GM20431 (cell line): ENCODE results near the gene ATG4B.

Experiments
- in situ Hi-C: fragments of 300-500 bp; cut with MseI, MboI; formaldehyde crosslinking; loops from one replicate; pipeline ENCODE4 v1.15.0; 2020; ENCODE audit warnings: low sequenced_read_pairs; ENCODE audit not compliant: unreplicated experiment

Gene ATG4B

DNA sequence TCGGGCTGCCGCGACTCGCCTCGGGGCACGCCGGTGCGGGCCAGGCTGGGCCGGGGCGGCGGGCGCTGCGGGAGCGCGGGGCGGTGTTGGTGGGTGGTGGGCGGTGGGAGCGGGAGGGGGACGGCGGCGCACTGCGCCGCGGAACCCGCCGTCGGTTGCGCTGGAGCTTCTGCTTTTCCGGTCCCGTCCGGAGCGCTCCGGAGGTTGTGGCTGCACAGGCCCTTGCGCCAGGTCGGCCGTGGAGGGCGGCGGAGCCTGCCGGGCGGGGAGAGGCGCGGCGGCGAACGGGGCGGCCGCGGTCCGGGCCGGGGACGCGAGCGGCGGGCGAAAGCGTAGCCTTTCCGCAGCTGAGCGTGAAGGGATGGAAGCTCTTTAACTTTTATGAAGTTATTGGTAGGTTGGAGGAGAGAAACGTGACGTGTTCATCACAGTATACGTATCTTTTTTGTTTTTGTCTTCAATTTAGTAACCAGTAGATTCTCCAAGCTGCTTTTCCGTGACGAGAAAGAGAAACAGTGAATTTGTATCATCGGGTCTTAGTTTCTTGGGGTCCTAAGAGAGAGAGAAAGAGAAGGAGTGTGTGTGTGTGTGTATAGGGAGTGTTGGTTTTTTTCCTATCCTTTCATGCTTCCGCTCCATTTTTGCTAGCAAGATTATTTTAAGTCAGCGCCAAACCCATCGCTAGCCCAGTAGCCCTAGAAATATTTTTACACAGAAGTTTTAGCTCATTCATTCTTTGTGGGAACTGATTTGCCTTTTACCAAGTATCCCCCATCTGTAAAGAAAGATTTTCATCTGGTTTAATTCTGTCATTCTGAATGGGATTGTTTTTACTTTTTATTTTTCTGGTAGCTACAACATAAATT lies 535 bp downstream of the ATG4B start:
- in situ Hi-C loops = no loop called here

DNA sequence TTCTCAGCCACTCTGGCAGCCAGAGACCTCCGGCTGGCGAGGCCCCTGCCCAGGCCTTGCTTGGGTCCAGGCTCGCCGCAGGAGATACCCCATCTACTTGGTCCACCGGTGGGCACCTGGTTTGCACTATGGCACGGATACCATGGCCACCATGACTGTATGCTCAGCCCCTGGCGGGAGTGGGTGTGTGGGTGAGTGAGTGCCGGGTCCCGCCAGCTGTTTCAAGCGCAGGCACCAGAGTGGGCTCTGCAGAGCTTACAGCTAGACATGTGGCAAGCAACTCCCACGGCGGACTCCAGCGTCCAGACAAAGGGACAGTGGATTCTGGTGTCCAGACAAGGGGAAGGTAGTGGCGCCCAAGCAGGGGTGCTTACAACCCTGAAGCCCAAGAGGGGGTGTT lies 1.4 kb downstream of the ATG4B start:
- in situ Hi-C loops = no loop called here

DNA sequence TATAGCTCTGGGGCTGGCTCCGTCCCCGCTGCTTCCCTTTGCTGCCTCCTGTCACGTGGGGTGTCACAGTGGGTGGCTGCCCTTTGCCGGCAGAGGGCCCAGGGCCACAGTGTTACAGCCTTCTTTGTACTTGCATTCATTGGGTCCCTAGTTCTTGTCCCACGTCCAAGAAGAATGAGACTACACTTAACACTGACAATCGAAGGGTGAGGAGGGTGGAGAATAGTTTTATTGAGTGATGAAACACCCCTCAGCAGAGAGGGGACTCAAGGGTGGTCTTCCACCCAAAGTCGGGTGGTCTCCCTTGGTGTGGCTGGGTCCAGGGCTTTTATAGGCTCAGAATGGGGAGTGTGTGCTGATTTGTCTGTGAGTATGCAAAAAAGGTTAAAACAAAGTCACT lies 1.9 kb downstream of the ATG4B start:
- in situ Hi-C loops = no loop called here

DNA sequence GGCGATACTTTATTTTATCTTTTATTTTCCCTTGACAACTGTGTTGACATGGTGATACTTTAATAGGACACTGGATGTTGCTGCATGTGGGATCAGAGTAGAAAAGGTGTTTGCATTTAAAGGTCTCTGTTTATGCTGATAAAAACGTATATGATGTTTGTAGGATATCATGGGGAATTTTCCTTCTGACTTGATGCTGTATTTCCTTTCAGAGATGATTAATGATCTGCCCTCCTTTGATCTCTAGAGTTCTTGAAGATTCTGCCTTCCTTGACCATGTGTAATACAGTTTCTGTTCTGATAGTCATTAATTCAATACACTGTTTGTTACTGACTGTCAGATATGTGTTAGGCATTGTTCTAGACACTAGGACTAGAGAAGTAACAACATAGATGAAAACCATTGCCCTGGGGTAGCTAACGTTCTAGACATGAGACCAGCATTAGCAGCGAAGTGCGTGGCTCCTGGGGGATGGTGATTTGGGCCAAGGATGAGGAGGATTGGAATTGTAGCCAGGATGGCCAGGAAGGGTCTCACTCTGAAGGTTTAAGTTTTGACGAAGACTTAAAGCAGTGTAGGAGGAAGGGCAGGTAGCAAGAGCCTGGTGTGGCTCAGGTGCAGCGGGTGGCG lies 2.8 kb downstream of the ATG4B start:
- in situ Hi-C loops = no loop called here

DNA sequence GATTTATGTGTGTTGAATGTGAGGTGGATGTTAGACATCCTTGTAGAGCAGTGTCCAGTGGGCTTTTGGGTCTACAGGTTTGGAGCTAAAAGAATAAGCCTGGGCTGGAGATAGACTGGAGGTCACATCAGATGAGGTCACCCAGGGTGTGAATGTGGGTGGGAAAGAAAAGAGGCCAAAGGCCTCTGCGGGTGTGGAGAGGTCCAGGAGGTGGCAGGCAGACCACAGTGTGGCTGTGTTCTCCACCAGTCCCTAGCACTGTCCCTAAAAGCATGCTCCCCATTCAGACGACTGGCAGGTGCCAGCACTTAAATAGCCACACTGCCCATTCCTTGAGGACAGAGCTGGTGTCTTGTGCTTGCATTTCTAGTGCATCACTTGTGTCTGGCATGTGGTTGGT lies 4.1 kb downstream of the ATG4B start:
- in situ Hi-C loops = no loop called here

DNA sequence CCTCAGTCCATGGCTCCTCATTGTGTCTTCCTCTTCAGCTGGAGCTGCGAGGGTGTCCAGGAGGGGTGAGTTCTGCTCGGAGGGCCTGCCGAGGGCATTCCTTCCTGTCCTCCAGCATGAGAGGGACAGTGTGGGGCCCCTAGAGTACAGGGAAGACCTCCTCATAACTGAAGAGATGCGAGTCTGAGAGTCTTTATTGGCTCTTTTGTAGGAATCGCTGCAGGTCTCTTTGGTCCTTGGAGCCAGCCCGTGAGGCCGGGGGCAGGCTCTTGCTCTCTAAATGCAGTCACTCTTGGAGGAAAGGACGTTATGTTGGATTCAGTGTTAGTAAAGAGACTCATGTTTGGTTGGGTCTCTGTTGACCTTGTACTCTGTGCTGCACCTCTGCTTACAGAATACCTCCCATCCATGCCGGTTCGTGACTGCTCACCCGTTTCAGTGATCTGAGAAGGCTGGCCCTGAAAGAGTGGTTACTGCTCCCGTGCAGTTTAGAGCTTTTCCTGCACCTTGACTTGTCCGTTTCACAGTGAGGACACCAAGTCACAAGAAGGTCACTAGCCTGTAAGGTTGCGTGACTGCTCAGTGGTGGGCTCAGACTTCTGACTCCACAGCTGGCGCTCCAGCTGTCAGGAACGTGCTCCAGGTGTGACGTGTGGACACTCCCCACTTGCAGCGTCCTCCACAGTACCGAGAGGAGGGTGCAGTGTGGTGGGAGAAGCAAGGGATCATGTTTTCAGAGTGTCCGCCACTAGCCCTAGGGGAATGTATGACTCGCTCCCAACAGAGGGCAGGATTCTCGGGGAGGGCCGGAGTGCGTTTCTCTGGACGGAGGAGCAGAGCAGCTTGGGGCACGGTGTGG lies 7.8 kb downstream of the ATG4B start:
- in situ Hi-C loops = no loop called here

DNA sequence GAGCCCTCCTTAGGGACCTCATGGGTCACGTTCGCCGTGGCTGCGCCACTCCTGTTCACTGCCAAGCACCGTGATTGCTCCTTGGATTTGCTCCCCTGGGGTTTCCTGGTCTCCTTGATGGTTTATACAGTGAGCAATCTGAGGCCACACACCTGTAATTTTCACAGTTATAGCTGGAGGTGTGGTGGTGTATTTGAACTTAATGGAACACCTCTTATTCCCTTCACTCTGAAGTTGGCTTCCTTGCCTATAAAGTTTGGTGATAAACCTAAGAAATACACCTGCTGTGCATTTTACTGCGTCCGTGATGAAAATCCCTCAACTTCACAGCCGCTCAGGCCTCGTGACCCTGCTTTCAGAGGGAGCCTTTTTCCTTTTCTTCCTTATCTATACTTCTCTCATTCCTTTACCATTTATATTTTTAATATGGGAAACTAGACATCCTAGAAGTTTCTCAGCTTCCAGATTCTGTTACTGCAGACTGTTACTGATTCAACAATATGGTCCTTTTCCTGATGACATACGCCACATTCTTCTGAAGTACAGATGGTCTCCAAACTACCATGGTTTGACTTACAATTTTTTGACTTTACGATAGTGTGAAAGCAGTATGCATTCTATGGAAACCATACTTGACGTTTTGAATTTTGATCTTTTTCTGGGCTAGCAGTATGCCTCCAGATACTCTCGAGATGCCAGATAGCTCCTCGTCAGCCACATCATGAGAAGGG lies 8.6 kb downstream of the ATG4B start:
- in situ Hi-C loops = no loop called here

DNA sequence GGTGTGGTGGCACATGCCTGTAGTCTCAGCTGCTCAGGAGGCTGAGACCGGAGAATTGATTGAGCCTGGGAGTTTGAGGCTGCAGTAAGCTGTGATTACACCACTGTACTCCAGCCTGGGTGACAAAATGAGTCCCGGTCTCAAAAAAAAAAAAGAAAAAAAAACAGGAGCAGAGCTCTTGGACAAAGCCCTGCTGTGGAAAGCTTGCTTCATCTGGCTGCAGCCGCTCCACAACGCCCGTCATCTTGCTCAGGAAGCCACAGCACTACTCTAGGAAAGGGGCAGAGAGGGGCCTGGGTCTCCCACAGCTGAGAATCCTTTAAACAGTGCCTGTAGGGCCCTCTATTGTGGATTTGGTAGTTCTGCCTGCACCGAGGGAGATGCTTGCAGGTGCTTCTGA lies 11.0 kb downstream of the ATG4B start:
- in situ Hi-C loops = no loop called here

DNA sequence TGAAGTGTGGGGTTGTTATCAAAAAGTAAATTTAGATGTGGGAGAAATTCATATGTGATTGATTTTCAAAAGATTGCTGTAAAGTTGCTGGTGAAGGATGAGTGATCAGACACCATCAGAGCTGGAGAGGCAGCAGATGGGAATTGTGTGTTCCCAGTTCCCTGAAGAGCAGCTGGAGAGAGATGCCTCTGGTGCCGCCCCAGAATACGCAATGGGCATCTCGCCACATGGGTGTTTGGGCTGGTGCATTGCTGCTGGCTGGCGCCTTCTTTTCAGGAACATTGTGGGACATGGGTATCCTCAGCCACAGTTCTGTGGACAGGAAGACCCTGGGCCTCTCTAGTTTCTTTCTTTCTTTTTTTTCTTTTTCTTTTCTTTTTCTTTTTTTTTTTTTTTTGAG lies 11.9 kb downstream of the ATG4B start:
- in situ Hi-C loops = no loop called here

DNA sequence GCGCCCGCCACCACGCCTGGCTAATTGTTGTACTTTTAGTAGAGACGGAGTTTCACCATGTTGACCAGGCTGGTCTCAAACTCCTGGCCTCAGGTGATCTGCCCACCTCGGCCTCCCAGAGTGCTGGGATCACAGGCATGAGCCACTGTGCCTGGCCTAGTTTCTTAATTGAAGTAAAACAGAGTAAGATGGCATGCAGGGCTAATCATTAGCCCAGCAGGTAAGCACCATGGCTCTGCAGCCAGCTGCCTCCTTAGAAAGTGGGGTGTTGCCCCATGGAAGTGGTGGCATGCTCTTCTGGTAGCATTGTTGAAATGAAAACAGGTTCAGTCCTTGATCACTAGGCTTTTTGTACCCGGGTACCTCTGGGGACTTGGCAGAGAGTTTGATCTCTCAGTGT lies 12.4 kb downstream of the ATG4B start:
- in situ Hi-C loops = no loop called here

DNA sequence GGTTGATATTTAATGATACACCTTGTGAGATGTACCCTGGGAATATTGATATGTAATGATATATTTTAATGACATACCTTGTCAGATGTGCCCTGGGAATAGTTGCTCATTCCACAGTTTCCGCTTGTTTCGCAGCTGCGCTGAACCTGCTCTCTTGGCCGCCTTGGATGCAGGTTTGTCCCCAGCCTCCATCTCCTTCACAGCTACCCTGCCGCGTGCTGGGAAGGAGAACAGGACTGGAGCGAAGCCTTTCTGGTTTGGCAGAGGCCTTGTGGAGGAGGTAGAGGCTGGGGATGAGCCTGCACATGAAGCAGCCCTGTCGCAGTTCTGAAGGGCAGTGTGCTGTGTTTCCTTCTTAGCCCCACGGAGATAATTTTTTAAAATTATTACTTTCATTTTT lies 14.6 kb downstream of the ATG4B start:
- in situ Hi-C loops = no loop called here

DNA sequence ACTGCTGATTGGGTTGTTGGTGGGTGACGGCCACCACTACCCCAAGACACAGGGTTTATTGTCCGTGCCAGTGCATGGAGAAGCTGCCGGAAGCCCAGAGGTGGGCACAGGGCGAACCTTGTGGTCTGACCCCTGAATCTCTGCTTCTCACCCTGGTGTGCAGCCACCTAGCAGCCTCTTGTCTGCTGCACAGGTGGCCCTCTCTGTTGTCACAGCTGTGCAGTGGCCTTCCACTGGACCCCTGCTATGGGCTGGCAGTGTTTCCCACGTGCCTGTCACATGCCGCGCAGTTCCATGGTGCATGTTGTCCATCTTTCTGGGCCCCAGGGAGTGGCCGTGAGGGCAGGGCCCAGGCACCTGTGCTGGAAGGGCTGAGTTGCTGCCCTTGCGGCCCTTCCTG lies 15.2 kb downstream of the ATG4B start:
- in situ Hi-C loops = no loop called here

DNA sequence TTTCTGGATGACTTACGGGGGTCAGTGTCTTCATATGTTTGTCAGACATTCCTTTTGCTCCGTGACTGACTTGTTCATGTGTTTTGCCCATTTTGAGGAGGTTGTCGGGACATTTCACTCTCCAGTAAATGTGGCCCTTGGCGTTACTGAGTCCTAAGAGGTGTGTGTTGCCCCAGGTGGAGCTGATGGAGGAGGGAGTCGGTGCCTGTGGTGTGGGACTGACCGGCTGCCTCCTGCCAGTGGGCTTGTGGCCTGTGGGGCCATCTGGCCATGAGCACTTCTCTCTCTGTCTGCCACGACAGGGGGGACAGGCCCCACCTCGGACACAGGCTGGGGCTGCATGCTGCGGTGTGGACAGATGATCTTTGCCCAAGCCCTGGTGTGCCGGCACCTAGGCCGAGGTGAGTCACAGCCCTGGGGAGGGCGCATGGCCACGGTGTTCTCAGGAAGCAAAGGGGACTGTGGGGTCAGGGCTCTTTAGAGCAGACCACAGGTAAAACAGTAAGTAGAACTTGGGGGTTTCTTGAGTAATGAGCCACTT lies 15.8 kb downstream of the ATG4B start:
- in situ Hi-C loops = no loop called here

DNA sequence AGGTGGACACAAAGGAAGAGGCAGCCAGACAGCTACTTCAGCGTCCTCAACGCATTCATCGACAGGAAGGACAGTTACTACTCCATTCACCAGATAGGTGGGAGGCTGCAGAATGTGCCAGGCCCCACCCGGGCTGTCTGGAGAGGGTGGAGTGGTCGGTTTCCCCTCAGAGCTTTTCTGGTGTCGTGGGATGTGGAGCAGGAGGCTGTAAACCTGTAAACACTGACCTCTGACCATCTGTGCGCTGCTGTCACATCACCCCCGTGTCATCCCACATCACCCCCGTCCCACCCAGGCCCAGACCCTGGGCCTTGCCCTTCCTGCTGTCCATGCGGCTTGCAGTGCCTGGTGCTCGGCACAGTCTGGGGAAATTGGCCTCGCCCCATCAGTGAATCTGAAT lies 17.1 kb downstream of the ATG4B start:
- in situ Hi-C loops = no loop called here

DNA sequence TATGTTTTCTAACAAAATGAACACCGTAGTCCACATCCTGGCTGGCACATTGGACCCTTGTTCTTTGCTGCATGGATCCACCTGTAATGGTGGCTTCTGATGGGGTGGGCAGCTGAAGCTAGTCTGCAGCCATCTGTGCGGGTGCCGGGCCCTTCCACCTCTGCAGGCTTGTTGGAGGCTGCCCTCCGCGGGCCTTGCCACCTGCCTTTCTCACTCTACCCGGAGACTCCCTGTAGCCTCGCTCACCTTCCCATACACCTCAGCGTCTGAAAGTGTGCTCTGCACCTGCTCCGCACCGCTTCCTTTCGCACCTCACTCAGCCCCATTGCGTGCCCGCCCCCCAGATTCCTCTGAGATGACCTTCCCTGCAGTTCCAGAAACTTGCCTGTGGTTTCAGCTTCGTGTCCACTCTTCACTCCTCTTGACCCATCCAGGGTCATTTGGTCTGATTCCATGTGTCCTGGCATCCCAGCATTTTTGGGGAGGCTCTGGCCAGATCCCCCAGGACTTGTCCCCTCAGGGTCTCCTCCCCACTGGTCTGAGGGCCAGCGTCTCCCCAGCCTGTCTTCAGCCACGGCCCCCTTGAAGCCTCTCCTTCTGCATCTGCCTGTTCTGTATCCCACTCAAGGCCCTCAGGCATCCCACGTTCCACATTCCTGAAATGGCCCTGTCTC lies 18.2 kb downstream of the ATG4B start:
- in situ Hi-C loops = no loop called here

DNA sequence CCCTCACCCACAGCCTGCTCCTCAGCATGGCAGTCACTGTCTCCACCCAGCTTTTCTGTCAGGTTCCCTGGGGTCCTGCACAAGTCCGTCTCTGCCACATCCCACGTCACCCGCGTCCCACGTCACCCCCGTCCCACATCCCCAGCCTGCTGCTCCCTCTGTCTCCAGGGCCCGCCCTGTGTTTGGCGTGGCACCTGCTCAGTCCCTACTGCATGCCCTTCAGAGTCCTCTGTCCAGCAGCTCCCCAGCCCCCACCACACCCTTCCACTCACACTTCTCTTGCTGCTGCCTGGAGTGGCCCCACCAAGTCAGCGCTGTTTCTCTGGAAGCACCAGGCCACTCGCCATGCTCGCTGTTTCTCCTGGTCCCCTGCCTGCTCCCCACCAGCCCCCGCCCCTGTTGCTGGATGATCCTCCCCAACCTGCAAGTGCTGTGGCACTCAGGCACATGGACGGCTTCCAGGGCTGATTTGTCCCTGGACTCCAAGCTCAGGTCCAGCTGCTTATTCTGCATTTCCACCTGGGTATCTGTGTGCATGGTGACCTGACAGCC lies 18.8 kb downstream of the ATG4B start:
- in situ Hi-C loops = no loop called here

DNA sequence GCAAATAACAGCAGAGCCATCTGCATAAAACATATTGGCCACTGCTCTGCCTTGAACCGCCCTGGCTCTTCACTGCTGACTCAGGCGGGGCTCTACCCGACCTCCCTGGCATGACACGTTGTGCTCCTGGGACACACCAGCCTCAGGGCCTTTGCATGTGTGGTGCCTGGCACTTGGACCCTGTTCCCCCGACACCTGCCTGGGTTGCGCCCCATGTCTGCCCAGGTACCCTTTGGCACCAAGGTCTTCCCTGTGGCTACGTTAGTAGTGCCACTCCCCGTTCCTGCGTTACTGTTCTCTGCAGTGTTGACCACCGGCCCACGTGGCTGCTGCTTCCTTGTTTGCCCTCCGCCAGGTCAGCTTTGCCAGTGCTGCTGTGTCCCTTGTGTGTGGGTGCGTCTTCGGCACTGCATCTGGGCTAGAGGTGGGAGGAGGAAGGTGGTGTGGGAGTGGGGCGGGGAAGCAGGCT lies 20.3 kb downstream of the ATG4B start:
- in situ Hi-C loops = no loop called here

DNA sequence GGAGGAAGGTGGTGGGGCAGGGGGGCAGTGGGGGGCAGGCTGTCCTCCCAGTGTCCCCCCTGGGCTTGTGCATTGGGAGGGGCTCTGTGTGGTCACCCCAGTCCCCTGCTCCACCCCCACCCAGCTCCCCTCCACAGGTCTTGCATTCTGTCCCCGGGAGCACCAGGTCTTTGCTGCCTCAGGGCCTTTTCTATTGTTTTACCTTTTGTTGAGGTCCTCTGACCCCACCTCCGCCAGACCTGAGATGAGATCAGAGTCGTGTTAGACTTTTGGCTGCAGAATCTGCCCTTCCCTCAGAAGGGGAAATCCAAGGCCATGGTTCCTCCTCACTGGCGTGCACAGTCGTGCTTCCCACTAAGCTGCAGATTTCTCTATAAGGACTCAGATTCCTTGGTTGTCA lies 20.8 kb downstream of the ATG4B start:
- in situ Hi-C loops = no loop called here

DNA sequence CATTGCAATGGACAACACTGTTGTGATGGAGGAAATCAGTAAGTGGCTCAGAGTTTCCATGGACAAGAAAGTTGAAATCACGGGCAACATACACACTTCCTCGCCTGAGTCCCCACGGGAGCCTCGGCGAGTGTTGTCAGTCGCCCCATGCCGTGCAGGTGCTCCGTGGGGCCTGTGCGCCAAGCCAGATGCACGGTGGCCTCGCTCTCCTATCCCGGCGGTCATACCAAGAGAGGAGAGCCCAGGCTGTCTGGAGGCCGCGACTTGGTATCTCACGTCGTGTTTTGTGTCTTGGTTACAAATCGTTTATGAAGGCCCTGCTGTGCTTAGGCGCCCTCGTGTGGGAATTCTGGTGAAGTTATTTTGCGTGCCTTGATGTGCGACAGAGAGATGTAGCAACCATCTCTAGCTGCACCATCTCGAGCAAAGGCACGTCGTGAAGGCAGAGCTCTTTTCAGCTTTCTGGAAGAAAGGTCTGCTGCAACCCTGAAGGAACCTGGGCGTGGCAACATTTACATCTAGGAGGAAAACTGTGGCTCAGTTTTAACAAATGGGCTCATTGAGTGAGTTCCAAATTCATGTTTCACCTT lies 21.8 kb downstream of the ATG4B start:
- in situ Hi-C loops = no loop called here
